DMS53 (cell line): ENCODE results near the gene AADACL4.
"Not testable (repeated sequence)": the region's sequence is repeated elsewhere in the genome, so short reads cannot be mapped to it uniquely, and the experiment has no call there.

Experiments used
- DNase-seq: peaks from one replicate; lab custom pipeline; 2025; lab: John Stamatoyannopoulos, UW

The AADACL4 gene

GRCh38 chr1:12658531-12659453 lies 14.9 kb downstream of the AADACL4 start:
- peak; percentile 88 for DNase-seq

GRCh38 chr1:12661606-12662219 lies 17.8 kb downstream of the AADACL4 start:
- DNase-seq, result no peak

GRCh38 chr1:12662556-12662955 lies 18.7 kb downstream of the AADACL4 start:
- no peak for DNase-seq

GRCh38 chr1:12665511-12665910 lies 21.6 kb downstream of the AADACL4 start:
- DNase-seq, result no peak

GRCh38 chr1:12666141-12666735 lies 22.4 kb downstream of the AADACL4 start:
- DNase-seq, result no peak

GRCh38 chr1:12669529-12670068 lies 25.7 kb downstream of the AADACL4 start:
- no peak for DNase-seq

- DNase-seq, result no peak
Observed at GRCh38 chr1:12674358-12674757, 30.5 kb downstream of the AADACL4 start.

- DNase-seq, result not testable (repeated sequence)
Observed at GRCh38 chr1:12676122-12676521, 32.2 kb downstream of the AADACL4 start.

GRCh38 chr1:12677565-12677964 lies 33.7 kb downstream of the AADACL4 start:
- no peak for DNase-seq

- no peak for DNase-seq
Observed at GRCh38 chr1:12678350-12678749, 34.5 kb downstream of the AADACL4 start.

GRCh38 chr1:12678820-12679219 lies 34.9 kb downstream of the AADACL4 start:
- DNase-seq, result no peak

- no peak for DNase-seq
Observed at GRCh38 chr1:12690156-12690555, 46.3 kb downstream of the AADACL4 start.

GRCh38 chr1:12692967-12693782 lies 49.3 kb downstream of the AADACL4 start:
- no peak for DNase-seq

- DNase-seq, result no peak
Observed at GRCh38 chr1:12696658-12697057, 52.8 kb downstream of the AADACL4 start.

- no peak for DNase-seq
Observed at GRCh38 chr1:12697397-12697796, 53.5 kb downstream of the AADACL4 start.

GRCh38 chr1:12703821-12704451 lies 60.1 kb downstream of the AADACL4 start:
- DNase-seq, result no peak

- no peak for DNase-seq
Observed at GRCh38 chr1:12706061-12706460, 62.2 kb downstream of the AADACL4 start.

GRCh38 chr1:12708396-12709090 lies 64.7 kb downstream of the AADACL4 start:
- DNase-seq, result no peak

GRCh38 chr1:12709091-12709491 lies 65.2 kb downstream of the AADACL4 start:
- DNase-seq, result no peak

- no peak for DNase-seq
Observed at GRCh38 chr1:12709696-12710095, 65.8 kb downstream of the AADACL4 start.

GRCh38 chr1:12711536-12711935 lies 67.7 kb downstream of the AADACL4 start:
- no peak for DNase-seq
